Smooth muscle cell (in vitro differentiated cells): Measurements from ENCODE around the gene PDZD8. TPM values are rescaled to one million over a fixed set of nuclear protein-coding genes. Genes with fewer than 3 reads are reported as not detected.

ENCODE experiments used
- DNase-seq: peaks from one replicate; lab custom pipeline; 2025; ENCODE audit not compliant: unreplicated experiment; lab: John Stamatoyannopoulos, UW
- H2AFZ ChIP-seq: fragments of 200-600 bp; sonication (generic); 2 replicates; pipeline ENCODE4 v1.6.0; 2016; ENCODE audit warnings: antibody characterized with exemption, low read depth, mild to moderate bottlenecking
- H3F3A ChIP-seq: fragments of 200-600 bp; sonication (generic); 2 replicates; pipeline ENCODE4 v1.6.0; 2017; ENCODE audit warnings: antibody characterized with exemption, low read depth
- H3K27ac ChIP-seq: fragments of 200-600 bp; sonication (generic); 2 replicates; pipeline ENCODE4 v1.5.1; 2016; ENCODE audit warnings: low read depth, mild to moderate bottlenecking
- H3K27me3 ChIP-seq: fragments of 200-600 bp; sonication (generic); 2 replicates; pipeline ENCODE4 v1.6.1; 2016; ENCODE audit warnings: low read depth, mild to moderate bottlenecking
- H3K36me3 ChIP-seq: fragments of 200-600 bp; sonication (generic); 2 replicates; pipeline ENCODE4 v1.5.1; 2016; ENCODE audit warnings: low read depth
- H3K4me1 ChIP-seq: fragments of 200-600 bp; sonication (generic); 2 replicates; pipeline ENCODE4 v1.5.1; 2016; ENCODE audit warnings: low read depth
- H3K4me2 ChIP-seq: fragments of 200-600 bp; sonication (generic); 2 replicates; pipeline ENCODE4 v1.6.0; 2016; ENCODE audit warnings: mild to moderate bottlenecking
- H3K4me3 ChIP-seq: fragments of 200-600 bp; sonication (generic); 2 replicates; pipeline ENCODE4 v1.5.1; 2016; ENCODE audit warnings: mild to moderate bottlenecking
- H3K79me2 ChIP-seq: fragments of 200-600 bp; sonication (generic); 2 replicates; pipeline ENCODE4 v1.6.0; 2016; ENCODE audit warnings: low read depth, mild to moderate bottlenecking
- H3K9ac ChIP-seq: fragments of 200-600 bp; sonication (generic); 2 replicates; pipeline ENCODE4 v1.6.0; 2016; ENCODE audit warnings: low read depth
- H3K9me3 ChIP-seq: fragments of 200-600 bp; sonication (generic); replicated peaks from 2 replicates; pipeline ENCODE4 v1.5.1; 2016; ENCODE audit warnings: low read depth
- H4K20me1 ChIP-seq: fragments of 200-600 bp; sonication (generic); 2 replicates; pipeline ENCODE4 v1.6.0; 2016; ENCODE audit warnings: low read depth
- WGBS: methylation state at CpG from one replicate; pipeline ENCODE4 v1.1.7; 2016; ENCODE audit warnings: low lambda C conversion rate; 5-methylcytosine and 5-hydroxymethylcytosine counted together
- polyA plus RNA-seq: library from polyadenylated mRNA; unstranded; fragments of >200 nt; fragmentation: Nextera tagmentation; extraction: Ambion mirVana; gene quantifications from 2 replicates; pipeline ENCODE4 v1.2.1, GENCODE V29; 2016
- total RNA-seq: library from RNA; depleted of rRNA; stranded (reverse); fragments of >200 nt; gene quantifications from 2 replicates; pipeline ENCODE4 v1.2.3, GENCODE V29; 2014
- TF ChIP-seq, protein P1 (sequence below): fragments of 200-600 bp; sonication (generic); IDR thresholded peaks from 2 replicates; pipeline ENCODE4 v1.5.1; 2017; ENCODE audit warnings: borderline replicate concordance, mild to moderate bottlenecking, antibody characterized with exemption; ENCODE audit not compliant: insufficient read depth, poor library complexity, severe bottlenecking

Gene PDZD8
- total and polyA plus RNA-seq, 2 experiments from 2014 or later, result 6.3 to 22.1 TPM

DNA sequence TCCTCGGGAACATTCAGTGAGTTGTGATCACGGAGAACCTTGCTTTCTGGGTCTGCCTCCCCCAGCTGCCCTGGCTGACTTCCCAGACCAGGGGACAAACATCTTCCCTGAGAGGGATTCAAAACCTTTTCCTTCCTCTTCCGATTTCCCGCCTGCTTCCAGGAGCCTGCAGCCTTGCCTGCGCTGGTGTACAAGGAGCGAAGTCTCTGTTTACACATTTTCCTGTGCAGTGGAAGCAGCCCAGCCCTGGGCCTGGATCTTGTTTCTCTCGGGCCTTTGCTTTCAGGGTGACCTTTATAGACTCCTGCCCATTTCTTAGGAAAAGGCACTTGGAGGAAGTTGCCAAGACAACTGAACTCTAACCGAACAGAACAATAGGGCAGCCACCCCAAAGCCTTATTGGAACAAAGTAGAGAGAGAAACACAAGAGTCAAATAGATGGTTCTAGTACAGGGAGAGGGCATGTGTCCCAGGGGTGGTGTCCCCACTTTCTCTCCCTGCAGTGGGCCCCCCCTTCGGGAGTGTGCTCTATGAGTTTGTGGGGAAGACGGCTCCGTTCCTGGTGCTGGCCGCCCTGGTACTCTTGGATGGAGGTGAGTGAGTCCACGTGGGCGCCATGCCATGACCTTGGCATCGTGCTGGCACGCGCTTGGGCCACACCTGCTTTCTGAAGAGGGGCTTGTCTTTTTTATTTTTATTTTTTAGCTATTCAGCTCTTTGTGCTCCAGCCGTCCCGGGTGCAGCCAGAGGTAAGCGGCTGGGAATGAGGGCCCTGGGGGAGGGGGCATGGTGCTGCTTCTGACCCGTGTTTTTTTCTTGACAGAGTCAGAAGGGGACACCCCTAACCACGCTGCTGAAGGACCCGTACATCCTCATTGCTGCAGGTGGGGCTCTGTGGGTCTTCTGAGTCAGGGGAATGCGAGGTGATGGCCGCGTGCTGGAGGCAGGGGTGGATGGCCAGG lies 120.2 kb downstream of the PDZD8 start:
- Histone ChIP-seq H2AFZ (no peak overlapping the region), H3K4me2 (no peak overlapping the region), H4K20me1 (no peaks in the 10 kb centered on the region), H3K27ac (no peak overlapping the region), H3K36me3 (no peaks in the 10 kb centered on the region), H3K4me1 (peaks cover under 1% of the 10 kb centered on the region), H3K9me3 (no peaks in the 10 kb centered on the region), H3K79me2 (no peaks in the 10 kb centered on the region), H3K27me3 (peaks cover 14% of the 10 kb centered on the region), H3F3A (no peaks in the 10 kb centered on the region), H3K9ac (no peak overlapping the region), H3K4me3 (no peak overlapping the region)
- WGBS, result 86% methylated on average over 26 of the region's 26 CpGs
- TF ChIP-seq, protein P1, sequence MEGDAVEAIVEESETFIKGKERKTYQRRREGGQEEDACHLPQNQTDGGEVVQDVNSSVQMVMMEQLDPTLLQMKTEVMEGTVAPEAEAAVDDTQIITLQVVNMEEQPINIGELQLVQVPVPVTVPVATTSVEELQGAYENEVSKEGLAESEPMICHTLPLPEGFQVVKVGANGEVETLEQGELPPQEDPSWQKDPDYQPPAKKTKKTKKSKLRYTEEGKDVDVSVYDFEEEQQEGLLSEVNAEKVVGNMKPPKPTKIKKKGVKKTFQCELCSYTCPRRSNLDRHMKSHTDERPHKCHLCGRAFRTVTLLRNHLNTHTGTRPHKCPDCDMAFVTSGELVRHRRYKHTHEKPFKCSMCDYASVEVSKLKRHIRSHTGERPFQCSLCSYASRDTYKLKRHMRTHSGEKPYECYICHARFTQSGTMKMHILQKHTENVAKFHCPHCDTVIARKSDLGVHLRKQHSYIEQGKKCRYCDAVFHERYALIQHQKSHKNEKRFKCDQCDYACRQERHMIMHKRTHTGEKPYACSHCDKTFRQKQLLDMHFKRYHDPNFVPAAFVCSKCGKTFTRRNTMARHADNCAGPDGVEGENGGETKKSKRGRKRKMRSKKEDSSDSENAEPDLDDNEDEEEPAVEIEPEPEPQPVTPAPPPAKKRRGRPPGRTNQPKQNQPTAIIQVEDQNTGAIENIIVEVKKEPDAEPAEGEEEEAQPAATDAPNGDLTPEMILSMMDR, result no peak
- no peak for DNase-seq

DNA sequence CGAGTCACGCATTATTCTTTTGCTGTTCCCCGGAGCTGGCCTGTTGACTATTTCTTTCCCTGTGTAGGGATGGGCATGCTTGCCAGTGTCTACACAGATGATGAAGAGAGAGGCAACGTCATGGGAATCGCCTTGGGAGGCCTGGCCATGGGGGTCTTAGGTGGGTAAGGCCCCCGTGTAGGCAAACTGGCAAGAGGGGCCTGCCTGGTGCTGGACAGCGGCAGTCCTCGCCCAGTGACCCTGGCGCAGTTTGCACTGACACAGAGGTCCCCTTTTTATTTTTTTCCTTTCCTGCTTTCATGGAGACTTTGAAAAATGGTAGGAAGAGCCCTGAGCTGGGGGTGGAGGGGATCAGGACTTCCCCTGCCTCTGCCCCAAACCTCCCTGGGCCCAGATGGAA lies 120.9 kb downstream of the PDZD8 start:
- Histone ChIP-seq H4K20me1 (no peaks in the 10 kb centered on the region), H3K4me1 (no peaks in the 10 kb centered on the region), H3K27ac (no peak overlapping the region), H3K4me2 (no peak overlapping the region), H3K9ac (no peak overlapping the region), H3K36me3 (no peaks in the 10 kb centered on the region), H3K9me3 (no peaks in the 10 kb centered on the region), H2AFZ (no peak overlapping the region), H3K27me3 (peaks cover 8% of the 10 kb centered on the region), H3F3A (no peaks in the 10 kb centered on the region), H3K79me2 (no peaks in the 10 kb centered on the region), H3K4me3 (no peak overlapping the region)
- DNase-seq, result no peak
- TF ChIP-seq, protein P1, result no peak
- WGBS, result 80% methylated on average over 9 of the region's 9 CpGs

DNA sequence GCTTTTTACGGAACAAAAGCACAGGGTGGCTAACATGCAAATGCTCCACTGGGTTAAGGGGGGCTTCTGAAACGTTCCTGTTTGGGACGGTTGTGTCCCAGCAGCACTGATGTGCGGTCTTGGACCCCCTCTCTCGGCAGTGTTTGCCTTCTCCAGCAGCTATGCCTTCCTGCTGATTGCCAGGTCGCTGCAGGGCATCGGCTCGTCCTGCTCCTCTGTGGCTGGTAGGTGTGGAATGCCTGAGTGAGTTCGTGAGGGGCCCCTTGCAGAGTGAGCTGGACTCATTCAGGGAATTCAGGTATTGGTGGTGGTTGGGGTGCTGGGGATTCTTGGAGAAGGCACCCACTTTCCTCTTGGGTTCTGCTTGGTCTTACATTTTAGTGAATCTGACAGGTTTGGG lies 121.3 kb downstream of the PDZD8 start:
- Histone ChIP-seq H3K4me2 (no peak overlapping the region), H3K9ac (no peak overlapping the region), H4K20me1 (no peaks in the 10 kb centered on the region), H3K27me3 (peaks cover 6% of the 10 kb centered on the region), H3K4me1 (no peaks in the 10 kb centered on the region), H3K9me3 (no peaks in the 10 kb centered on the region), H3K36me3 (no peaks in the 10 kb centered on the region), H2AFZ (no peak overlapping the region), H3K27ac (no peak overlapping the region), H3K79me2 (no peaks in the 10 kb centered on the region), H3F3A (no peaks in the 10 kb centered on the region), H3K4me3 (no peak overlapping the region)
- DNase-seq, result no peak
- TF ChIP-seq, protein P1, result no peak
- WGBS, result 83% methylated on average over 9 of the region's 9 CpGs
